HG02763 (cell line): ENCODE data around the gene ME3.
A peak's percentile ranks its signal among the peaks of the same experiment; 100 is the strongest.

Experiments
- ATAC-seq: cut with Tn5 transposase; IDR thresholded peaks from one replicate; pipeline ENCODE4 v1.9.1; 2021; ENCODE audit warnings: mild to moderate bottlenecking, moderate library complexity; ENCODE audit not compliant: unreplicated experiment

The ME3 gene

DNA sequence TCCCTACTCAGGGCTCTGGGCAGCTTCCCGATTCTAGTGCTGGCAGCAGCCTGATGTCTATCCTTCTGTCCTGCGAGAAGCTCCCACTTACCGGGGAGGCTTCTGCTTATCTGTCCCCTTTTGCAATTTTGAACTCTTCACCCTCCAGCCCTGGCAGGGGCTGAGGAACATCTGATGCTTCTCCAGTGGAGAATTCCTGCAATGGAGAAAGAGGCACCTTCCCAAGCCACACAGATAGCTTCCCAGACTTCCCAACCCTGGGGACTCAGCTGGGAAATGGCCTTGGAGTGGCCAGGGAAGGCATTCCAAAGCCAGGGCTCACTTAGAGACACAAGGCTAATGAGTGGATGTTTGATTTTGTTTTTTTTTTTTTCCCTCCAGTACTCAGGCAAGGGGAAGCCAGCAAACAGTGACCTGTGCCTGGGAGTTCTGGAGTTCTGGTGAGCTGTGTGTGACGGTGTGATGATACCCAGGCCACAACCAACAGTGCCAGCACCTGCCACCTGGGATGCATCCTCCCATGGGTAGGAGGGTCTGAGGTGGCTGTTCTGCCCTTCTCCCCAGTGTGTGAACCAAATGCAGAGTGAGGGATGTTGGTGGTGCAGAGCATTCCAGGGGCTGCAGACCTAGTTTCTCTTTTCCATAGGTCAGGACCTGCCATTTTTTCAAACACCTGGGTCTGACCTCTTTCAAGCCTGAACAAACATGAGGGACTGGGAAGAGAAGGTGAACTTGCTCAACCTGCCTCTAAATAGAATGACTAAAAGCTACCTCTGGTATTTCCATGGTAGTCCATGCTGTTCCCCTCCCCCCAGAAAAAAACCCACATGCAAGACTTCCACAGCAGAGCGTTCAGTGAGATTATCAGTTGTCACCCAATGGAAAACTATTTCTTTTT lies 202.7 kb downstream of the ME3 start:
- no peak for ATAC-seq

GRCh38 chr11:86468169-86468568 lies 204.2 kb downstream of the ME3 start:
- no peak for ATAC-seq

- no peak for ATAC-seq
Observed at GRCh38 chr11:86464509-86465221, 207.8 kb downstream of the ME3 start.

- no peak for ATAC-seq
Observed at GRCh38 chr11:86463955-86464354, 208.5 kb downstream of the ME3 start.

DNA sequence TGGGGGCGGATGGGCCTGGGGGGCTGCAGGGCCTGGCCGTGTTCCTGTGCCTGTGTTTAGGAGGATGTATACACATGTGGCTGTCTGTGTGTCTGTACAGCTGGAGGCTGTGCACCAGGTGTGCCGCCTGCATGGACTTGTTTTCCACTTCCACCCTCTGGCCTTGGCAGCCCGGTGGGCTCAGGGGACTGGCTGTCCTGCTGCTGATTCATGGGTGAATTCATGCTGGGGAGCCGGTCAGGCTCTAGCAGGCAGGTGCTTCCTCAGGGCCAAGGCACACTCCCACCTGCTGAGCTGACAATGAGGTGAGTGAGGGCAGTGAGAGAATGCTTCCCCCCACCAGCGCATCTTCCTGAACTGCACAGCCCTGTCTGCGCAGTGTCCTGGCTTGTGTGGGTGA lies 209.3 kb downstream of the ME3 start:
- ATAC-seq: no peak

- ATAC-seq: no peak
Observed at GRCh38 chr11:86461892-86462291, 210.5 kb downstream of the ME3 start.

DNA sequence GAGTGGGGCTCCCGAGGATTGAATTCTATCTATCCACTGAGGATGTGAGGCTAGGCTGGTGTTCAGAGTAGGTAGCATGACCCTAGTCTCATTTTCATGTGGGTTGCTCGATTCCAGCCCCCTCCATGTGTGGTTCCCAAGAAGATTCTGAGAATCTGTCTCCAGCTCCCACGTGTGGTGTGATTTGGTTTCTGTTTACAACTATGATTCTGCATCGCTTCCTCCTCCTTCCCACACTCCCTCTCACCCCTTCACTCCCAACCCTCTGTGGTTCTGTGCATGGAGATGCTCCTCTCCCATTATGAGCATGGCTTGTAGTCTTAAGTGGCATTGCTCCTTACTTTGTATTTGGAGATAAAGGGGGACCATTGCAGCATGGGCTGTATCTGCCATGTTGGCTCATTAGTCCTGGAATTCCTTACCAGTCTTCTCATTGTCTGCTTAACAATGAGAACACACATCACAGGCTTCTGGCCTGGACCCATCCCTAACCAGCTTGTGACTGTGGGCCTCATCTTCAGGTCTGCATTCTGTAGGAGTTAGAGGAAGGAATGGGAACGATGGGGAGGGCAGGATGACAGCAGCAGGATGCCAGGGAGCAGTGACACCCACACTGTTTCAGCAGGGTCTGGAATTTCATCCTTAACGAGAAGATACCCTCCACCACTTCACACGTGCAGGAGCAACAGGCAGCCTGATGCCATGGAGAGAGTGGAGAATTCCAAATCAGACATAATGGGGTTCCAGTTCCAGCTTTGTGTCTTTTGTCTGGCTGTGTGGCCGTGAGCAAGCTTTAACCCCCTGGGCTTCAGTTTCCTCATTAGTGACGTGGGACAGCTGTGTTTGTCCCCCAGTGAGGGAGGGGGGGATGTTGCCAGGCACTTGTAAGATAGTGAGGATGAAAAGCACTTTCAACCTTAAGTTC lies 211.7 kb downstream of the ME3 start:
- ATAC-seq: no peak

- ATAC-seq: no peak
Observed at GRCh38 chr11:86459682-86460460, 212.5 kb downstream of the ME3 start.

- ATAC-seq: no peak
Observed at GRCh38 chr11:86459002-86459385, 213.4 kb downstream of the ME3 start.

DNA sequence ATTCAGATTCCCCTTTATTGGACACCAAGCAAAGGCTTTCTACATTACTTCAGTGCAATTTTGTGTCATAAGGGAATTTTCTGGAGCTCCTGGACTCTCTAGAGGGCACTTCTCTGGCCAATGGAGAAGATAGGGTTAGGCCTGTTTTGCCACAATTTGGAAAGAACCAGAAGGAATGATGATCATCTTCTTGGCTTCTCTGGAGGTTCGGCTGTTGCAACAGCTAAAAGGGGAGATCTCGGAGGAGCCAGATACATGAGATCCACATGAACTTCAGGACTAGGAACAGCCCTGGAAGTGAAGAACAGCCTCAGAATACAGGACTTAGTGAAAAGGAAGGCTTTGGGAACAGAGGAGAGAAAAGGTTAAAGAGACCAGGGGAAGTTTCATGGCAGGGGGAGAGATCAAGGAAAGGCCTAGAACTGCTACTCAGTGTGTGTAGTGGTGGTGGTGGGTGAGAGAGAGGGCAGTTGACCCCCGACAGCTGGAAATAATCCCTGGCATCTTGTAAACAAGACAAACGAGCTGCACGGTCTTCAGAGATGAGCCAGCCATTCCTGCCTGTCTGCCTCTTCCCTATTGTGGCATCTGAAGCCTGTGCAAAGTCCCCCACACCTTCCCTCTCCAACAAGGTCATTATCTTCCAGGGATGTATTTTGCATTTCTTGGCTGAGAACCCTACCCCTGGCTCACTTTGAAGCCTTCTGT lies 214.0 kb downstream of the ME3 start:
- no peak for ATAC-seq

- ATAC-seq: peak; percentile 65
Observed at GRCh38 chr11:86456075-86456939, 216.1 kb downstream of the ME3 start.

DNA sequence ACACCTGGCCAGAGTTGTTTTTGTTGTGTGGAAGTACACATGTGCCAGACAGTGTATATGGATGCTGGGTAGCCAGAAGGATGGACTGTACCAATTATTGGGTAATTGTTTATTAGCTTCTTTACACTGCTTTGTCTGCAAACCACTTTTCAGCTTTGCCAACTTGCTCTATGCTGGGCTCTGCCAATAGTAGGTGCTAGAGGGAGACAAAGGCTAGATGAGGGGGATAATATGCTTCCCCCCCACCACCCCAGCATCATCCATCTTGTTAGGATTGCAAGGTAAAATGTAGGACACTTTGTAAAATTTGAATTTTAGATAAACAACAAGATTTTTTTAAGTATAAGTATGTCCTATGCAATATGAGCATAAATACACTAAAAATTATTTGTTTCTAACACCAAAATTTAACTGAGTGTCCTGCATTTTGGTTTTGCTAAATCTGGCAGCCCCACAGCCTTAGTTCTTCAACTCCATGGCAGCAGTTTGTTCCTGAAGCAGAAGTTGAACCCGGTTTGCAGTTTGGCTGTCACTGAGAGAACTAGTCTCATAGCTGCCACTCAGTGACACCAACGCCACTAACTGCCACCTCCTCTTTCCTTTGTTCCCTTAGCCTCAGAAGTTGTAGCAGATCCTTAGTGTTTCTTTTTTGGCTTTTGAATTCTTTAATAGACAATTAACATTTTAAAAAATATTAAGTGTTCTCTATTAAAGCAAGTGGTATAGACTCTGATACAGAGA lies 219.0 kb downstream of the ME3 start:
- no peak for ATAC-seq

DNA sequence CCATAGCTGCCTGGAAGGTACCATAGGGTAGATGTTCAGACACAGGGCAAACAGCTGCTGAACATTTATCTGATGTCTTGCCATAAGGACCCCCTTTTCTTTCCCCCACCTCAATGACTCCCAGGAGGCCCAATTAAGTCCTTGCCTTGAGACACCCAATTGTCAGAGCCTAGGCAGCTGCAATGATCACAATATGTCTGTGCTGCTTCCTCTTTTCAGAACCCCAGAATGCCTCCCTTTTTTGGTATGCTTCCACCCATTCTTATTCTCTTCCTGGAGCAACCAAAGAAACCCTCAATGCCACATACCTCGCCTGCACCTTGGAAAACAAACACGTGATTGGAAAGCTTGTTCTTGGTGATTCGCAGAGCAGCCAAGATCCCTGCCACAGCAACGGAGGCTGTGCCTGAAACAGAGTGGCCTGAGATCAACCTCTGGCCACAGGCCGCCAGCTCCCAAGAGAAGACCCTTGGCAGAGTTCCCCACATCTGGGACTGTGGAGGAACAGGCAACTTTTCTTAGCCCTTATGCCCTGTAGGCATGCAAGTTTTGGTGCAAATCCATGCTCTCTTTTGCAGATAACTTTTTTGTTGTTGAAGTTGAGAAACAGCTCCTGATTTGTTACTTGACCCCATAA lies 222.3 kb downstream of the ME3 start:
- ATAC-seq: no peak

GRCh38 chr11:86447763-86448480 lies 224.5 kb downstream of the ME3 start:
- ATAC-seq: no peak

DNA sequence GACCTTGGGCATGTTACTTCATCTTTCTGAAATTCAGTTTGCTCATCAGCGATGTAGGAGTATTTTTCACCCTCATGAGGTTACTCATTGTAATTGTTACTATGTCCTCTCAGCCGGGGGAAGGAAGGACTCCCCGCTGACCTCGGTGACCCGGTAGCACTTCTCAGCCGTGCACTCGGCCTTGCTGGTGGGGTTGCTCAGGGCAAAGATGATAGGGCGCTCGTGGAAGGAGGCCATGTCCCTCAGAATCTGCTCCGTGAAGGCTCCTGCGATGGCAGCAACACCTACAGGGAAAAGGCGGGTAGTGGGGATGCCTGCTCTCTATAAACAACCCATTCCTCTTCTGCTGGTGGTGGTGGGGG lies 225.5 kb downstream of the ME3 start:
- ATAC-seq: no peak

- ATAC-seq: no peak
Observed at GRCh38 chr11:86446163-86446923, 226.1 kb downstream of the ME3 start.
